K562 (cell line): Measurements from ENCODE around the gene C16orf96. TPM values are rescaled to one million over a fixed set of nuclear protein-coding genes. Genes with fewer than 3 reads are reported as not detected.

Experiments used
- FOXO4 ChIP-seq: fragments of 450-650 bp; formaldehyde crosslinking; IDR thresholded peaks from 2 replicates; pipeline ENCODE4 v1.4.0; 2020; ENCODE audit warnings: mild to moderate bottlenecking, moderate library complexity
- JUNB ChIP-seq: fragments of 450-650 bp; formaldehyde crosslinking; conservative IDR thresholded peaks from 2 replicates; pipeline ENCODE4 v1.4.0; 2020; ENCODE audit warnings: mild to moderate bottlenecking
- POU5F1 ChIP-seq: fragments of 150-350 bp; IDR thresholded peaks from 2 replicates; pipeline ENCODE4 v1.6.1; 2014; ENCODE audit warnings: borderline replicate concordance, low read length, low read depth, mild to moderate bottlenecking; ENCODE audit not compliant: partially characterized antibody
- PRMT5 ChIP-seq: sonication (generic); formaldehyde crosslinking; IDR thresholded peaks from 2 replicates; pipeline ENCODE4 v1.5.0; 2020; ENCODE audit warnings: missing genetic modification reagents
- RBFOX2 ChIP-seq: fragments of 200-400 bp; formaldehyde crosslinking; IDR thresholded peaks from 2 replicates; pipeline ENCODE4 v1.6.1; 2017; ENCODE audit warnings: low read depth, mild to moderate bottlenecking, low read length, moderate library complexity
- RBM25 ChIP-seq: fragments of 200-400 bp; formaldehyde crosslinking; IDR thresholded peaks from 2 replicates; pipeline ENCODE4 v1.6.1; 2018; ENCODE audit warnings: low read length, low read depth, moderate library complexity; ENCODE audit not compliant: severe bottlenecking
- STAG1 ChIP-seq: sonication (generic); formaldehyde crosslinking; IDR thresholded peaks from 2 replicates; pipeline ENCODE4 v1.5.0; 2020; ENCODE audit warnings: missing genetic modification reagents, borderline replicate concordance
- TCFL5 ChIP-seq: fragments of 250-450 bp; sonication (Bioruptor Pico); conservative IDR thresholded peaks from 2 replicates; pipeline ENCODE4 v1.6.1; 2021; ENCODE audit warnings: mild to moderate bottlenecking, moderate library complexity, matching md5 sums
- ZBTB33 ChIP-seq: sonication (generic); formaldehyde crosslinking; IDR thresholded peaks from 2 replicates; pipeline ENCODE4 v1.8.1; 2023; ENCODE audit warnings: mild to moderate bottlenecking, missing genetic modification reagents
- ZBTB9 ChIP-seq: fragments of 450-650 bp; formaldehyde crosslinking; IDR thresholded peaks from 2 replicates; pipeline ENCODE4 v1.4.0; 2020; ENCODE audit warnings: mild to moderate bottlenecking, moderate library complexity
- ZNF282 ChIP-seq: sonication (generic); formaldehyde crosslinking; IDR thresholded peaks from 2 replicates; pipeline ENCODE4 v1.8.1; 2023; ENCODE audit warnings: missing genetic modification reagents
- ZNF324 ChIP-seq: fragments of 250-450 bp; sonication (Bioruptor Pico); IDR thresholded peaks from 2 replicates; pipeline ENCODE4 v1.4.0; 2020; ENCODE audit warnings: mild to moderate bottlenecking
- ZNF511 ChIP-seq: sonication (generic); formaldehyde crosslinking; IDR thresholded peaks from 2 replicates; pipeline ENCODE4 v1.8.0; 2022; ENCODE audit warnings: mild to moderate bottlenecking, missing genetic modification reagents
- ZNF77 ChIP-seq: fragments of 250-450 bp; sonication (Bioruptor Pico); IDR thresholded peaks from 2 replicates; pipeline ENCODE4 v1.5.0; 2020
- polyA plus RNA-seq, 8 experiments: library from polyadenylated mRNA; depleted of rRNA in 4 of 8; stranded (reverse) in 5 of 8; unstranded in 3 of 8; fragments of >200 nt; fragmentation: Nextera tagmentation in 2 of 8; fragmentation: Illumina TruSeq in 1 of 8; extraction: Ambion mirVana in 2 of 8; extraction: Trizol in 1 of 8; gene quantifications; 2 replicates each; pipeline versions ENCODE4 v1.2.1 to v1.2.3, GENCODE V29; 2011 to 2014; ENCODE audit warnings: inconsistent platforms in 1 of 8, missing spikeins in 1 of 8
- total RNA-seq, 7 experiments: library from RNA; depleted of rRNA in 6 of 7; stranded (reverse); fragments of >200 nt in 6 of 7; fragmentation: Illumina TruSeq in 2 of 7; extraction: Trizol in 2 of 7; gene quantifications; 2 replicates each; pipeline versions ENCODE4 v1.2.1 to v1.2.3, GENCODE V29; 2011 to 2021; ENCODE audit warnings: low replicate concordance in 1 of 7
- TF ChIP-seq, protein P1 (sequence below): fragments of 250-450 bp; sonication (Bioruptor Pico); IDR thresholded peaks from 2 replicates; pipeline ENCODE4 v1.8.0; 2021; ENCODE audit warnings: moderate library complexity, mild to moderate bottlenecking, inconsistent platforms
- TF ChIP-seq, protein P2 (sequence below): fragments of 250-450 bp; sonication (Bioruptor Pico); IDR thresholded peaks from 2 replicates; pipeline ENCODE4 v1.8.0; 2021; ENCODE audit warnings: moderate library complexity, mild to moderate bottlenecking, inconsistent platforms

C16orf96 gene
- total and polyA plus RNA-seq, 9 of the 15 experiments (the other 6 are each of a cell fraction or from before 2014, with no cell fraction given) = not detected

DNA sequence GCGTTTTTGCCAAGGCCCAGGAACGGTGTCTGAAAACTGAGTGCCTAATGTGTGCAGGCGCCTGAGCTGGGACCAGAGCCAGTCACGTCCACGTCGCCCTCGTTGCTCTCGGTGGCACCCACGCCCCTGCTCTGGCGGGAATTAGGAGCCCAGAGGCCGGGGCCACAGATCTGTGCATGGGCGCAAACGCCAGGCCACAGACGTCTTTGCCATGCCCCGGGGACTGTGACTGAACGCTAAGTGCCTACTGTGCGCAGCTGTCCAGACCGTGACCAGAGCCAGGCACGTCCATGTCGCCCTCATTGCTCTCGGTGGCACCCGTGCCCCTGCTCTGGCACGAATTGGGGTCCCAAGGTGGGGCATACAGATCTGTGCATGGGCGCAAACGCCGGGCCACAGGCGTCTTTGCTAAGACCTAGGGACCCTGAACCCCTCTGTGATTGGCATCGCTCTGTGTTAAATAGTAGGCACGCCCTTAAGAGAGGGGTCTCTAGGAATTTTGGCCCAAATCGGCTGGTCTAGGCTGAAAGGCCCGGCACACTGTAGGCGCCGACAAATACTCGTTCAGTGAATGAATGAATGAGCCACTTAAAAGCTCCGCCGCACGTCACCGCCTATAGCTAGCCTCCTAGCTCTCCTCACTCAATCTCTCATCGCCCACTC lies 59.4 kb downstream of the C16orf96 start (continued):
- TF ChIP-seq ZBTB33 (CRISPR knock-in tag) = peak; percentile 67
- TF ChIP-seq, protein P1, sequence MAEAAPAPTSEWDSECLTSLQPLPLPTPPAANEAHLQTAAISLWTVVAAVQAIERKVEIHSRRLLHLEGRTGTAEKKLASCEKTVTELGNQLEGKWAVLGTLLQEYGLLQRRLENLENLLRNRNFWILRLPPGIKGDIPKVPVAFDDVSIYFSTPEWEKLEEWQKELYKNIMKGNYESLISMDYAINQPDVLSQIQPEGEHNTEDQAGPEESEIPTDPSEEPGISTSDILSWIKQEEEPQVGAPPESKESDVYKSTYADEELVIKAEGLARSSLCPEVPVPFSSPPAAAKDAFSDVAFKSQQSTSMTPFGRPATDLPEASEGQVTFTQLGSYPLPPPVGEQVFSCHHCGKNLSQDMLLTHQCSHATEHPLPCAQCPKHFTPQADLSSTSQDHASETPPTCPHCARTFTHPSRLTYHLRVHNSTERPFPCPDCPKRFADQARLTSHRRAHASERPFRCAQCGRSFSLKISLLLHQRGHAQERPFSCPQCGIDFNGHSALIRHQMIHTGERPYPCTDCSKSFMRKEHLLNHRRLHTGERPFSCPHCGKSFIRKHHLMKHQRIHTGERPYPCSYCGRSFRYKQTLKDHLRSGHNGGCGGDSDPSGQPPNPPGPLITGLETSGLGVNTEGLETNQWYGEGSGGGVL (CRISPR knock-in tag) = no peak
- no peak for TF ChIP-seq ZNF511 (CRISPR knock-in tag)
- TF ChIP-seq, protein P2, sequence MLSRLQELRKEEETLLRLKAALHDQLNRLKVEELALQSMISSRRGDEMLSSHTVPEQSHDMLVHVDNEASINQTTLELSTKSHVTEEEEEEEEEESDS (CRISPR knock-in tag) = no peak
- no peak for TF ChIP-seq FOXO4
- 0 out of 2 replicates have a peak, but pooled peaks have one; percentile 29 for TF ChIP-seq STAG1 (CRISPR knock-in tag)
- TF ChIP-seq TCFL5 (CRISPR knock-in tag) = no peak
- peak; percentile 1; the same call in 1 of the 2 replicates for TF ChIP-seq RBFOX2
- no peak for TF ChIP-seq RBM25
- no peak for TF ChIP-seq ZNF77 (CRISPR knock-in tag)
- no peak for TF ChIP-seq ZBTB9
- TF ChIP-seq JUNB = no peak
- no peak for TF ChIP-seq POU5F1
- no peak for TF ChIP-seq ZNF324 (CRISPR knock-in tag)
- no peak for TF ChIP-seq ZNF282 (CRISPR knock-in tag)
- no peak for TF ChIP-seq PRMT5 (CRISPR knock-in tag)
